GM21515 (cell line): Measurements from ENCODE around the gene LRP10.
"Not testable (repeated sequence)": the region's sequence is repeated elsewhere in the genome, so short reads cannot be mapped to it uniquely, and the experiment has no call there.

ENCODE experiments used
- ATAC-seq: cut with Tn5 transposase; IDR thresholded peaks from one replicate; pipeline ENCODE4 v1.9.1; 2021; ENCODE audit not compliant: unreplicated experiment

The LRP10 gene

DNA sequence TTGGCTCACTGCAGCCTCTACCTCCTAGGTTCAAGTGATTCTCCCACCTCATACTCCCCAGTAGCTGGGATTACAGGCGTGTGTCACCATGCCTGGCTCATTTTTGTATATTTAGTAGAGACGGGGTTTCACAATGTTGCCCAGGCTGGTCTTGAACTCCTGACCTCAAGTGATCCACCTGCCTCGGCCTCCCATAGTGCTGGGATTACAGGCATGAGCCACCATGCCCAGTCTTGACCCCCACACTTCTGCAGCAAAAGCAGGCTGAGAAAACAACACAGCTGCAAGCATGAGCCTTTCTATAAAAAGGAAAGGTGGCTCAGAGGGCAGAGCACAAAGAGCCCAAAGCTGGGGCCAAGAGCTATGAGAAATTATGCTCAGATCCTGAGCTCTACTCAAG is 11.2 kb upstream of the LRP10 start:
- not testable (repeated sequence) for ATAC-seq

DNA sequence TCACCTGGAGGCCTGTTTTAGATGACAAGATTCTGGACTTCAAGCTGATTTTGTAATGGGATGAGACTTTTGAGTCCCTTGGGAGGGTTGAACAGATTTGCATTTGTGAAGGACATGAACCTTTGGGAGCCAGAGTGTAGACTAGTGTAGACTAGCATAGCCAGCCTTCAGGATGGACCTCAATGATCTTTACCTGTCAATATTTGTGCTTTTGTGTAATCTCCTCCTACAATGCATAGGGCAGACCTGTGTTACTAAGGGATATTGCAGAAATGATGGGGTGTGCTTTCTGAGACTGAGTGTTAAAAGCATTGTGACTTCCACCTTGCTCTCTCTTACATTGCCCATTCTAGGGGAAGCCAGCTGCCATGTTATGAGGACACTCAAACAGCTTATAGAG is 9.9 kb upstream of the LRP10 start:
- ATAC-seq, result no peak

DNA sequence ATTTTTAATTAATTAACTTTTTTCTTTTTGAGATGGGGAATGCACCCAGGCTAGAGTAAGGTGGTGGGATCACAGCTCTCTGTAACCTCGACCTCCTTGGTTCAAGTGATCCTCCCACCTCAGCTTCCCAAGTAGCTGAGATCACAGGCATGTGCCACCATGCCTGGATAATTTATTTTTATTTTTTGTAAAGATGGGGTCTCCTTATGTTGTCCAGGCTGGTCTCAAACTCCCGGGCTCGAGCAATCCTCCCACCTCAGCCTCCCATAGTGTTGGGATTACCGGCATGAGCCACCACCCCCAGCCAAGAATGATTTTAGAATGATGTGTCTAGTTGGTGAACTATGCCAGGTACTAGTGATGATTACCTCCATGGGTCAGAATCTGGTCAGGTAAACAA is 6.6 kb upstream of the LRP10 start:
- ATAC-seq, result no peak

- no peak for ATAC-seq
Measured at GRCh38 chr14:22865424-22866405, 5.8 kb upstream of the LRP10 start.

DNA sequence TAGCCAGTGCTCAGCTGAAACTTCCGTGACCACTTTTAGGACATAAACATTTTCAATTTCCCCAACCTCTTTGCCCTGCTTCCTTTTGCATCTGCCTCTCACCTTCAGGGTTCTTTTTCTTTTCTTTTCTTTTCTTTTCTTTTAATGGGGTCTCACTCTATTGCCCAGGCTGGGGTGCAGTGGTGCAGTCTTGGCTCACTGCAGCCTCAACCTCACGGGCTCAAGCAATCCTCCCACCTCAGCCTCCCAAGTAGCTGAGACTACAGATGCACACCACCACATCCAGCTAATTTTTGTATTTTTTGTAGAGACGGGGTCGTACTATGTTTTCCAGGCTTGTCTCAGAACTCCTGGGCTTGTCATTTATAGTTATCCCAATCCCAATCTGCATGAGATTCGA is 4.7 kb upstream of the LRP10 start:
- ATAC-seq, result no peak

- ATAC-seq, result peak; percentile 42
Measured at GRCh38 chr14:22870811-22871223, 723 bp upstream of the LRP10 start.

GRCh38 chr14:22872033-22872832 is 693 bp downstream of the LRP10 start:
- ATAC-seq, result peak; percentile 30

GRCh38 chr14:22872833-22873520 is 1.4 kb downstream of the LRP10 start:
- ATAC-seq, result no peak

GRCh38 chr14:22875003-22875747 is 3.6 kb downstream of the LRP10 start:
- ATAC-seq, result no peak

GRCh38 chr14:22875748-22876319 is 4.3 kb downstream of the LRP10 start:
- no peak for ATAC-seq

DNA sequence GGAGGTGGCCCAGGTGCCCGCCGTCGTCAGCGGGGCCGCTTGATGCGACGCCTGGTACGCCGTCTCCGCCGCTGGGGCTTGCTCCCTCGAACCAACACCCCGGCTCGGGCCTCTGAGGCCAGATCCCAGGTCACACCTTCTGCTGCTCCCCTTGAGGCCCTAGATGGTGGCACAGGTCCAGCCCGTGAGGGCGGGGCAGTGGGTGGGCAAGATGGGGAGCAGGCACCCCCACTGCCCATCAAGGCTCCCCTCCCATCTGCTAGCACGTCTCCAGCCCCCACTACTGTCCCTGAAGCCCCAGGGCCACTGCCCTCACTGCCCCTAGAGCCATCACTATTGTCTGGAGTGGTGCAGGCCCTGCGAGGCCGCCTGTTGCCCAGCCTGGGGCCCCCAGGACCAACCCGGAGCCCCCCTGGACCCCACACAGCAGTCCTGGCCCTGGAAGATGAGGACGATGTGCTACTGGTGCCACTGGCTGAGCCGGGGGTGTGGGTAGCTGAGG is 5.5 kb downstream of the LRP10 start:
- ATAC-seq, result no peak

DNA sequence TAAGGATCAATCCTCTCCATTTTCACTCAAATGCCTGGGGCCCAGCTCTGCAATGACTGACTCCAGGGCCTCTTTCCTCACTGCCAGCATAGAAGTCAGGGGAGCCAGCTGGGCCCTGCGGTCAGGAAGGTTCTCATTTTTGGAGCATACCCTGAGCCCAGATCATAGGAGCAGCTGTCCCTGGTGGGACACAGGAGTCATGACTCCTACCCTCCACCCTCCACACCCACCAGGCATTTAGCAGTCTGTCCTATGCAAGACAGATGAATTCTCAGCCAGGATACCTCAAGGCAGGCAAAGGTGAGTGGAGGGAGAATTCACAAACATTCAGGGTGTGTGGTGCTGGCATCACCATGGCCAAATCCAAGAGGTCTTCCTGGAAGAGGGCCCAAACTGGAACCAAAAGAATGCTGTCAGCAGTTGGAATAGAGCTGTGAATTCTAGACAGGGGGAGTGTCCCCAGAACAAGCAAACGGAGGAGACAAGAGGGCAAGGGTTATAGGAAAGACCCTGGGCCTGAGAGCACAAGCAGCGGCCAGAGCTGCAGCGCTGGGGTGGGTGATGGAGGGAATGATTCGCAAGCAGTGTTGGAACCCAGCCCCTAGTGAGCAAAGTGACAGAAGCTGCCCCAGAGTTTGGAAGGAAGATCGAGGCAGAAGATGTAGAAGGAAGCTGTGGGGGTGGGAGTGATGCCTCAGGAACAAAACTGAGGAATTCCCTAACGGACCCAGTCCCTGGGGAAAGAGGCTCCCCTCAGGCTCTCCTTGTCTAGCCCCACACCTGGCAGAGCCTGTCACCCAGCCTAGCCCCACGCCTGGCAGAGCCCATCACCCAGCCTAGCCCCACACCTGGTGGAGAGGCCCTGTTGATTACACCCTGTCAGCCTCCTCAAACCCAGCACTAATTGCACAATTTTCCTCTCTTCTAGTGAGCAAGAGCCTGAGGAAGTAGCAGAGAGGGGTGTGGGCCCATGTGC is 7.0 kb downstream of the LRP10 start:
- ATAC-seq, result no peak

GRCh38 chr14:22882064-22882463 is 10.5 kb downstream of the LRP10 start:
- ATAC-seq, result no peak

- ATAC-seq, result no peak
Measured at GRCh38 chr14:22882529-22883172, 11.1 kb downstream of the LRP10 start.

GRCh38 chr14:22883173-22883976 is 11.8 kb downstream of the LRP10 start, which contains the start of gene REM2:
TSS of gene REM2 (plus strand) at chr14:22883222. CDS start at chr14:22883288, 66 bp downstream.
- no peak for ATAC-seq

DNA sequence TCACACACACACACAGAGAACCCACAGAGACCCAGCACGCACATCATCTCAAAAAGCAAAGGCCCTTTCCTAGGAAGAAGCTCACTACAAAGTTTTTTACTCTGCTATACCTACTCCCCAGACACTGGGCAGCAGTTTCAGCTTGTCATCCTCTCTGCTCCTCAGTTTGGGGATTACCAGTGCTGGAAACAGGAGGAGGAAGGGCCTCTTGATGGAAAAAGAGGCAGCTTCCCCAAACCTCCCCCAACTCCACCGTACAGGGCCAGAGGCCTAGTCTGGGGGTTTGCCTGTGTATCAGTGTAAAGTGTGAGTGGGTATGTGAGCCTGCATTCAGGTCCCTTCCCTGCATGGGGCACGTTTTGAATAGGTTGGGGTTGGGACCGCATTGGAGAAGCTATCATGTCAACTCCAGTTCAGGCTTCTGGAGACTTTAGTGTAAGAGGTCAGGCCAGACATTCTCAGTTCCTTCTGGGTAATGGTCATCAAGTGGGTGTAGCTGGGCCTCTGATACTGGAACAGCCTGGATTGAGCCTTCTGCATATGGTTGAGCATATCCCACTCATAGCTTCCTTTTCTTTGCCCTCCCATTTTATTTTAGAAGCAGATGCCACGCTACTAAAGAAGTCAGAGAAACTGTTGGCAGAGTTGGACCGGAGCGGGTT is 12.7 kb downstream of the LRP10 start:
- ATAC-seq, result no peak
